HepG2 (cell line): ENCODE measurements around the gene ITGB5. TPM values are rescaled to one million over a fixed set of nuclear protein-coding genes. Genes with fewer than 3 reads are reported as not detected.

Source experiments
- ATAC-seq: fragments of 200-7000 bp; cut with Tn5 transposase; 3 replicates; pipeline ENCODE4 v1.9.1; 2020; ENCODE audit warnings: mild to moderate bottlenecking, moderate library complexity
- BruUV-seq: library from RNA; stranded (reverse); fragments of 400-500 nt; replicated peaks from 2 replicates; lab custom pipeline; 2021; lab: Mats Ljungman, UMichigan
- CTCF ChIA-PET: fragments of 300-600 bp; formaldehyde crosslinking; extraction: SDS; loops from one replicate; lab custom pipeline; 2021; ENCODE audit warnings: low total read pairs, inconsistent platforms, low intra/inter-chr PET ratio; lab: Yijun Ruan, JAX
- POLR2A ChIA-PET: fragments of 350-600 bp; sonication (Branson Sonifier 250); formaldehyde crosslinking; loops from one replicate; lab custom pipeline; 2020; ENCODE audit warnings: antibody characterized with exemption, inconsistent platforms; lab: Yijun Ruan, JAX
- DNase-seq: peaks from one replicate; pipeline ENCODE4 v3.0.0-alpha.2; 2015; ENCODE audit warnings: low spot score
- FAIRE-seq: peaks from 3 replicates; lab custom pipeline; 2011; peaks lifted over from hg19 to GRCh38; lab: Jason Lieb, UNC
- H2AFZ ChIP-seq: one replicate; pipeline ENCODE4 v1.6.1; 2011; ENCODE audit warnings: low read length, inconsistent platforms
- H3K27ac ChIP-seq: fragments of 300-600 bp; 3 replicates; pipeline ENCODE4 v1.8.0; 2011; ENCODE audit warnings: mixed run types, mild to moderate bottlenecking, mixed read lengths, low read length, inconsistent platforms; ENCODE audit not compliant: insufficient read depth; ENCODE audit errors: extremely low read length
- H3K27me3 ChIP-seq, 2 experiments: fragments of 200-600 bp in 1 of 2; 2 replicates in 1 of 2; 3 replicates in 1 of 2; pipeline versions ENCODE4 v1.6.0 to v1.8.0; 2011; ENCODE audit warnings: low read length in 2 of 2, mild to moderate bottlenecking in 2 of 2, moderate library complexity in 2 of 2, inconsistent platforms in 1 of 2; ENCODE audit not compliant: insufficient read depth in 2 of 2, control insufficient read depth in 1 of 2
- H3K36me3 ChIP-seq, 2 experiments: fragments of 200-600 bp in 1 of 2; replicated peaks in 1 of 2; 2 replicates in 1 of 2; 3 replicates in 1 of 2; pipeline versions ENCODE4 v1.5.1 to v1.8.0; 2011; ENCODE audit warnings: low read length in 2 of 2, inconsistent platforms in 1 of 2; ENCODE audit not compliant: insufficient read depth in 2 of 2, control insufficient read depth in 1 of 2
- H3K4me1 ChIP-seq: 2 replicates; pipeline ENCODE4 v1.5.1; 2012; ENCODE audit warnings: low read length, inconsistent platforms; ENCODE audit not compliant: insufficient read depth
- H3K4me2 ChIP-seq: 2 replicates; pipeline ENCODE4 v1.6.0; 2011; ENCODE audit warnings: low read depth, low read length, inconsistent platforms
- H3K4me3 ChIP-seq, 3 experiments: fragments of 200-600 bp in 1 of 3; sonication (generic), shearing (Covaris generic) in 1 of 3; replicated peaks in 1 of 3; 2 replicates each; pipeline ENCODE4 v1.5.1; 2011 to 2016; ENCODE audit warnings: low read length in 3 of 3, inconsistent platforms in 2 of 3, low read depth in 2 of 3, mild to moderate bottlenecking in 2 of 3, control low read depth in 1 of 3, mixed read lengths in 1 of 3; ENCODE audit not compliant: insufficient read depth in 1 of 3
- H3K79me2 ChIP-seq: one replicate; pipeline ENCODE4 v1.6.1; 2011; ENCODE audit warnings: low read length, inconsistent platforms; ENCODE audit not compliant: insufficient read depth
- H3K9ac ChIP-seq: 2 replicates; pipeline ENCODE4 v1.6.0; 2011; ENCODE audit warnings: mild to moderate bottlenecking, low read depth, low read length, inconsistent platforms; ENCODE audit not compliant: insufficient read depth
- H3K9me3 ChIP-seq: 2 replicates; pipeline ENCODE4 v1.5.1; 2012; ENCODE audit warnings: mild to moderate bottlenecking, low read length
- H4K20me1 ChIP-seq: 2 replicates; pipeline ENCODE4 v1.6.0; 2011; ENCODE audit warnings: inconsistent platforms, mild to moderate bottlenecking, low read length, moderate library complexity; ENCODE audit not compliant: insufficient read depth
- ARID2 ChIP-seq: sonication (generic); formaldehyde crosslinking; IDR thresholded peaks from 2 replicates; pipeline ENCODE4 v1.8.1; 2022; ENCODE audit warnings: mild to moderate bottlenecking, missing genetic modification reagents, borderline replicate concordance
- BHLHE40 ChIP-seq: IDR thresholded peaks from 2 replicates; pipeline ENCODE4 v1.6.1; 2011; ENCODE audit warnings: low read length, improper control_type of control experiment
- ELF1 ChIP-seq: sonication (generic); formaldehyde crosslinking; IDR thresholded peaks from 2 replicates; pipeline ENCODE4 v1.4.0; 2020; ENCODE audit warnings: missing genetic modification reagents
- MXD4 ChIP-seq: IDR thresholded peaks from 2 replicates; pipeline ENCODE4 v1.6.1; 2016; ENCODE audit warnings: mild to moderate bottlenecking, missing biosample characterization, missing genetic modification reagents
- PHF8 ChIP-seq: sonication (generic); formaldehyde crosslinking; IDR thresholded peaks from 2 replicates; pipeline ENCODE4 v1.5.0; 2020; ENCODE audit warnings: missing genetic modification reagents
- RARA ChIP-seq: IDR thresholded peaks from 2 replicates; pipeline ENCODE4 v1.6.1; 2016; ENCODE audit warnings: missing genetic modification reagents, missing compliant biosample characterization
- YY1 ChIP-seq: IDR thresholded peaks from 2 replicates; pipeline ENCODE4 v1.6.1; 2011; ENCODE audit warnings: low read length, low read depth, moderate library complexity, mild to moderate bottlenecking; ENCODE audit not compliant: insufficient read depth, insufficient replicate concordance
- ZNF180 ChIP-seq: sonication (generic); formaldehyde crosslinking; IDR thresholded peaks from 2 replicates; pipeline ENCODE4 v1.4.0; 2020; ENCODE audit warnings: low read depth, missing genetic modification reagents, borderline replicate concordance
- ZNF317 ChIP-seq: sonication (generic); formaldehyde crosslinking; IDR thresholded peaks from 2 replicates; pipeline ENCODE4 v1.5.0; 2020; ENCODE audit warnings: mild to moderate bottlenecking, missing genetic modification reagents
- ZNF605 ChIP-seq: sonication (generic); formaldehyde crosslinking; IDR thresholded peaks from 2 replicates; pipeline ENCODE4 v1.8.0; 2022; ENCODE audit warnings: mild to moderate bottlenecking, missing genetic modification reagents
- in situ Hi-C: cut with HindIII; loops from 2 replicates; pipeline ENCODE4 v1.10.0; 2017; ENCODE audit warnings: low pct_unique_long_range_greater_than_20kb; ENCODE audit not compliant: extremely low pct_ligation_motif_present
- intact Hi-C: fragments of 100-400 bp; cut with micrococcal nuclease; formaldehyde crosslinking; loops from one replicate; pipeline ENCODE4 v1.10.0; 2022; ENCODE audit not compliant: unreplicated experiment
- polyA plus RNA-seq, 8 experiments: library from polyadenylated mRNA; depleted of rRNA in 3 of 8; stranded (reverse) in 7 of 8; unstranded in 1 of 8; fragments of >200 nt; fragmentation: Illumina TruSeq in 4 of 8; extraction: Trizol in 4 of 8; gene quantifications; 2 replicates each; pipeline versions ENCODE4 v1.2.1 to v1.2.3, GENCODE V29; 2011 to 2016; ENCODE audit warnings: low read depth in 4 of 8, missing spikeins in 1 of 8, mixed read lengths in 1 of 8; ENCODE audit not compliant: insufficient read depth in 1 of 8
- total RNA-seq, 5 experiments: library from RNA; depleted of rRNA; stranded (reverse); fragments of >200 nt; fragmentation: Illumina TruSeq; extraction: Trizol; gene quantifications; 2 replicates each; pipeline ENCODE4 v1.2.3, GENCODE V29; 2016; ENCODE audit warnings: low read depth in 1 of 5
- TF ChIP-seq, protein P1 (sequence below): sonication (generic); formaldehyde crosslinking; IDR thresholded peaks from 2 replicates; pipeline ENCODE4 v1.8.1; 2023; ENCODE audit warnings: mild to moderate bottlenecking, missing genetic modification reagents
- TF ChIP-seq, protein P2 (sequence below): sonication (generic); formaldehyde crosslinking; IDR thresholded peaks from 2 replicates; pipeline ENCODE4 v1.4.0; 2020; ENCODE audit warnings: missing genetic modification reagents
- TF ChIP-seq, protein P3 (sequence below): sonication (generic); formaldehyde crosslinking; conservative IDR thresholded peaks from 2 replicates; pipeline ENCODE4 v1.8.1; 2023; ENCODE audit warnings: missing genetic modification reagents

The ITGB5 gene
- total and polyA plus RNA-seq, 2 of the 13 experiments (the other 11 are each of a cell fraction or from before 2014, with no cell fraction given): 74.1 to 343 TPM

DNA sequence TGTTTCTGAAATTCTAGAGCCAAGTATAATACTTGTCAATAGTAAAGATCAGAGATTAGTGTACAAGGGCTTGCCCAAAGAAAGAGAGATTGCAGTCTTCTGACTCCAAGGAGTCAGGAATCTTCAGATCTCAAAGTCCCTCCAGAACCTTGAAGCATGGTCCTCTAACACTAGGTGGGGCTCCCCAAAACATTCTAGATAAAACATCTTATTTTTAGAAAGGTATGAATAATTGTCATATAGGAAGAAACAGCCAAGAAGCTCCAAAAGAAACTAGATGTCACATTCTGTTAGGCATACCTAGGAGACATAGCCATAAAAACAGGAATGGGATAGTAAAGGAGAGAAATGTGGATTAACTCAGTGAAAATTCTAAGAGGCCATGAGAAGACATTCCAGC lies 36.7 kb upstream of the ITGB5 start:
- no TSS peak for BruUV-seq
- in situ Hi-C loops (no loop called here), intact Hi-C loops (loop anchor here (10.0 kb wide), 1 partner anchor 661 kb away; no protein-coding TSS in a partner anchor)
- no peaks in the 10 kb centered on the region for H3K9me3 ChIP-seq
- no peak overlapping the region for H3K9ac ChIP-seq
- ATAC-seq: no peak
- H3K4me2 ChIP-seq: no peak overlapping the region
- ChIA-PET CTCF (no interaction called here), POLR2A (no interaction called here)
- no peaks in the 10 kb centered on the region for H3K36me3 ChIP-seq
- peaks cover 38% of the 10 kb centered on the region for H3K4me1 ChIP-seq
- H3K4me3 ChIP-seq: no peak overlapping the region
- no peak overlapping the region for H3K27ac ChIP-seq
- no peaks in the 10 kb centered on the region for H3K79me2 ChIP-seq
- H4K20me1 ChIP-seq: no peaks in the 10 kb centered on the region
- TF ChIP-seq MXD4 (CRISPR knock-in tag): no peak
- TF ChIP-seq, protein P1, sequence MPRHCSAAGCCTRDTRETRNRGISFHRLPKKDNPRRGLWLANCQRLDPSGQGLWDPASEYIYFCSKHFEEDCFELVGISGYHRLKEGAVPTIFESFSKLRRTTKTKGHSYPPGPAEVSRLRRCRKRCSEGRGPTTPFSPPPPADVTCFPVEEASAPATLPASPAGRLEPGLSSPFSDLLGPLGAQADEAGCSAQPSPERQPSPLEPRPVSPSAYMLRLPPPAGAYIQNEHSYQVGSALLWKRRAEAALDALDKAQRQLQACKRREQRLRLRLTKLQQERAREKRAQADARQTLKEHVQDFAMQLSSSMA (CRISPR knock-in tag): no peak
- TF ChIP-seq YY1: no peak
- TF ChIP-seq, protein P2, sequence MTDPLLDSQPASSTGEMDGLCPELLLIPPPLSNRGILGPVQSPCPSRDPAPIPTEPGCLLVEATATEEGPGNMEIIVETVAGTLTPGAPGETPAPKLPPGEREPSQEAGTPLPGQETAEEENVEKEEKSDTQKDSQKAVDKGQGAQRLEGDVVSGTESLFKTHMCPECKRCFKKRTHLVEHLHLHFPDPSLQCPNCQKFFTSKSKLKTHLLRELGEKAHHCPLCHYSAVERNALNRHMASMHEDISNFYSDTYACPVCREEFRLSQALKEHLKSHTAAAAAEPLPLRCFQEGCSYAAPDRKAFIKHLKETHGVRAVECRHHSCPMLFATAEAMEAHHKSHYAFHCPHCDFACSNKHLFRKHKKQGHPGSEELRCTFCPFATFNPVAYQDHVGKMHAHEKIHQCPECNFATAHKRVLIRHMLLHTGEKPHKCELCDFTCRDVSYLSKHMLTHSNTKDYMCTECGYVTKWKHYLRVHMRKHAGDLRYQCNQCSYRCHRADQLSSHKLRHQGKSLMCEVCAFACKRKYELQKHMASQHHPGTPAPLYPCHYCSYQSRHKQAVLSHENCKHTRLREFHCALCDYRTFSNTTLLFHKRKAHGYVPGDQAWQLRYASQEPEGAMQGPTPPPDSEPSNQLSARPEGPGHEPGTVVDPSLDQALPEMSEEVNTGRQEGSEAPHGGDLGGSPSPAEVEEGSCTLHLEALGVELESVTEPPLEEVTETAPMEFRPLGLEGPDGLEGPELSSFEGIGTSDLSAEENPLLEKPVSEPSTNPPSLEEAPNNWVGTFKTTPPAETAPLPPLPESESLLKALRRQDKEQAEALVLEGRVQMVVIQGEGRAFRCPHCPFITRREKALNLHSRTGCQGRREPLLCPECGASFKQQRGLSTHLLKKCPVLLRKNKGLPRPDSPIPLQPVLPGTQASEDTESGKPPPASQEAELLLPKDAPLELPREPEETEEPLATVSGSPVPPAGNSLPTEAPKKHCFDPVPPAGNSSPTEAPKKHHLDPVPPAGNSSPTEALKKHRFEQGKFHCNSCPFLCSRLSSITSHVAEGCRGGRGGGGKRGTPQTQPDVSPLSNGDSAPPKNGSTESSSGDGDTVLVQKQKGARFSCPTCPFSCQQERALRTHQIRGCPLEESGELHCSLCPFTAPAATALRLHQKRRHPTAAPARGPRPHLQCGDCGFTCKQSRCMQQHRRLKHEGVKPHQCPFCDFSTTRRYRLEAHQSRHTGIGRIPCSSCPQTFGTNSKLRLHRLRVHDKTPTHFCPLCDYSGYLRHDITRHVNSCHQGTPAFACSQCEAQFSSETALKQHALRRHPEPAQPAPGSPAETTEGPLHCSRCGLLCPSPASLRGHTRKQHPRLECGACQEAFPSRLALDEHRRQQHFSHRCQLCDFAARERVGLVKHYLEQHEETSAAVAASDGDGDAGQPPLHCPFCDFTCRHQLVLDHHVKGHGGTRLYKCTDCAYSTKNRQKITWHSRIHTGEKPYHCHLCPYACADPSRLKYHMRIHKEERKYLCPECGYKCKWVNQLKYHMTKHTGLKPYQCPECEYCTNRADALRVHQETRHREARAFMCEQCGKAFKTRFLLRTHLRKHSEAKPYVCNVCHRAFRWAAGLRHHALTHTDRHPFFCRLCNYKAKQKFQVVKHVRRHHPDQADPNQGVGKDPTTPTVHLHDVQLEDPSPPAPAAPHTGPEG (CRISPR knock-in tag): no peak
- TF ChIP-seq ZNF317 (CRISPR knock-in tag): no peak
- no peak for TF ChIP-seq ELF1
- TF ChIP-seq ARID2 (CRISPR knock-in tag): no peak
- TF ChIP-seq RARA (CRISPR knock-in tag): no peak
- no peak for TF ChIP-seq PHF8 (CRISPR knock-in tag)
- TF ChIP-seq, protein P3, sequence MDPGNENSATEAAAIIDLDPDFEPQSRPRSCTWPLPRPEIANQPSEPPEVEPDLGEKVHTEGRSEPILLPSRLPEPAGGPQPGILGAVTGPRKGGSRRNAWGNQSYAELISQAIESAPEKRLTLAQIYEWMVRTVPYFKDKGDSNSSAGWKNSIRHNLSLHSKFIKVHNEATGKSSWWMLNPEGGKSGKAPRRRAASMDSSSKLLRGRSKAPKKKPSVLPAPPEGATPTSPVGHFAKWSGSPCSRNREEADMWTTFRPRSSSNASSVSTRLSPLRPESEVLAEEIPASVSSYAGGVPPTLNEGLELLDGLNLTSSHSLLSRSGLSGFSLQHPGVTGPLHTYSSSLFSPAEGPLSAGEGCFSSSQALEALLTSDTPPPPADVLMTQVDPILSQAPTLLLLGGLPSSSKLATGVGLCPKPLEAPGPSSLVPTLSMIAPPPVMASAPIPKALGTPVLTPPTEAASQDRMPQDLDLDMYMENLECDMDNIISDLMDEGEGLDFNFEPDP: no peak
- TF ChIP-seq ZNF180 (CRISPR knock-in tag): no peak
- no peak for TF ChIP-seq ZNF605 (CRISPR knock-in tag)
- TF ChIP-seq BHLHE40: no peak
- TF ChIP-seq, all 625 proteins: peak for 0
- Histone ChIP-seq H3K27me3 (no peaks in the 10 kb centered on the region; a peak in 1 of 5 replicates), H2AFZ (no peak overlapping the region)
- DNase-seq (no peak), FAIRE-seq (no peak)
